ENCODE data around the gene CTNNA3. TPM values are rescaled to one million over a fixed set of nuclear protein-coding genes. Genes with fewer than 3 reads are reported as not detected.

The CTNNA3 gene
- total and polyA plus RNA-seq, 12 donors = 0.03 to 14.4 (median 0.47) TPM; not detected in 1

DNA sequence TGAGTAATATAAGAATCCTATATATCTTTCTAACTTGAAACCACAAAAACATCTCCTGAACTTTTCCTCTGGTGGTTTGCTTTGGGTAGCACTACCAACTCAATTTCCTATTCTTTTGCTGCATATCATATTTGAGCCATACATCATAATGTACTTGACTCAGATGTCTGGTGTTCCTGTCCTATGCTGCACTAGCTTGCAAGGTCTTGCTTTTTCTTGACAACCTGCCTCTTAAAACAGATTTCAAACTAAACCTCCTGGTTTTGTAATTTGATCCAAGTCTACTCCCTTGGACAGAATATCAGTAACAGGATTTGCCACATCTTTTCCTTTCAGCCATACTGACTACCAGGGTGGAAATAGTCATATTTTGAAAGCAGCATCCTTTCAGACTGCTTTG is 1290.4 kb downstream of the CTNNA3 start:
- Histone ChIP-seq H3K27me3 (no peaks in the 10 kb centered on the region), H3K4me3 (no peak overlapping the region), H3K36me3 (replicated peaks in 1 of 2) (no peaks in the 10 kb centered on the region), H3K4me1 (replicated peaks in 1 of 2) (no peaks in the 10 kb centered on the region), H3K27ac (no peak overlapping the region), H3K9me3 (replicated peaks in 1 of 3) (no peaks in the 10 kb centered on the region)
- intact Hi-C loops (cut with DNase I) = no loop called here
- no peak for TF ChIP-seq POLR2A (IDR thresholded peaks at IDR 0.05)
- TF ChIP-seq, protein P1, sequence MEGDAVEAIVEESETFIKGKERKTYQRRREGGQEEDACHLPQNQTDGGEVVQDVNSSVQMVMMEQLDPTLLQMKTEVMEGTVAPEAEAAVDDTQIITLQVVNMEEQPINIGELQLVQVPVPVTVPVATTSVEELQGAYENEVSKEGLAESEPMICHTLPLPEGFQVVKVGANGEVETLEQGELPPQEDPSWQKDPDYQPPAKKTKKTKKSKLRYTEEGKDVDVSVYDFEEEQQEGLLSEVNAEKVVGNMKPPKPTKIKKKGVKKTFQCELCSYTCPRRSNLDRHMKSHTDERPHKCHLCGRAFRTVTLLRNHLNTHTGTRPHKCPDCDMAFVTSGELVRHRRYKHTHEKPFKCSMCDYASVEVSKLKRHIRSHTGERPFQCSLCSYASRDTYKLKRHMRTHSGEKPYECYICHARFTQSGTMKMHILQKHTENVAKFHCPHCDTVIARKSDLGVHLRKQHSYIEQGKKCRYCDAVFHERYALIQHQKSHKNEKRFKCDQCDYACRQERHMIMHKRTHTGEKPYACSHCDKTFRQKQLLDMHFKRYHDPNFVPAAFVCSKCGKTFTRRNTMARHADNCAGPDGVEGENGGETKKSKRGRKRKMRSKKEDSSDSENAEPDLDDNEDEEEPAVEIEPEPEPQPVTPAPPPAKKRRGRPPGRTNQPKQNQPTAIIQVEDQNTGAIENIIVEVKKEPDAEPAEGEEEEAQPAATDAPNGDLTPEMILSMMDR (IDR thresholded peaks at IDR 0.05) = no peak
- DNase-seq = no peak

DNA sequence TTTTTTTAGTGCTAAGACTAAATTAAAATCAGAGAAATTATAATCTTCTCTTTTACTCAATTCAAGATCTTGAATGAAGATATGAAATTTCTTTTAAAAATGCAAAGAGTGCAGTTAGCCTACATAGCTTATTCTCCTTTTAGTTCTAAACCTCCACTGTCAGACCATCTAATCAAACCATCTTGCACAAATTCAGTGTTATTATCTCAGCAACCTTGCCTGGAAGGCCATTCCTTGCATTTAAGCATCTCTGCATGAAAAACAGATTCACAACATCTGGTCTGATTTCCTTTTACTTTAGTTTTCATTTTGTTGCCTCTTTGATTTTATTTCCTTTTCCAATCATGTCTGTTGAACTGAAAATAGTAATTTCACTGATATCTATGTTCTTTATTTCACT is 1297.3 kb downstream of the CTNNA3 start:
- H3K4me1 ChIP-seq (replicated peaks in 1 of 2) = no peaks in the 10 kb centered on the region
- no peaks in the 10 kb centered on the region for H3K9me3 ChIP-seq (replicated peaks in 1 of 3)
- H3K36me3 ChIP-seq (replicated peaks in 1 of 2) = no peaks in the 10 kb centered on the region
- no peaks in the 10 kb centered on the region for H3K27me3 ChIP-seq
- no peak for TF ChIP-seq POLR2A (IDR thresholded peaks at IDR 0.05)
- TF ChIP-seq, protein P1 (IDR thresholded peaks at IDR 0.05) = no peak
- no peak overlapping the region for H3K27ac ChIP-seq
- intact Hi-C loops (cut with DNase I) = no loop called here
- no peak overlapping the region for H3K4me3 ChIP-seq
- DNase-seq = no peak

DNA sequence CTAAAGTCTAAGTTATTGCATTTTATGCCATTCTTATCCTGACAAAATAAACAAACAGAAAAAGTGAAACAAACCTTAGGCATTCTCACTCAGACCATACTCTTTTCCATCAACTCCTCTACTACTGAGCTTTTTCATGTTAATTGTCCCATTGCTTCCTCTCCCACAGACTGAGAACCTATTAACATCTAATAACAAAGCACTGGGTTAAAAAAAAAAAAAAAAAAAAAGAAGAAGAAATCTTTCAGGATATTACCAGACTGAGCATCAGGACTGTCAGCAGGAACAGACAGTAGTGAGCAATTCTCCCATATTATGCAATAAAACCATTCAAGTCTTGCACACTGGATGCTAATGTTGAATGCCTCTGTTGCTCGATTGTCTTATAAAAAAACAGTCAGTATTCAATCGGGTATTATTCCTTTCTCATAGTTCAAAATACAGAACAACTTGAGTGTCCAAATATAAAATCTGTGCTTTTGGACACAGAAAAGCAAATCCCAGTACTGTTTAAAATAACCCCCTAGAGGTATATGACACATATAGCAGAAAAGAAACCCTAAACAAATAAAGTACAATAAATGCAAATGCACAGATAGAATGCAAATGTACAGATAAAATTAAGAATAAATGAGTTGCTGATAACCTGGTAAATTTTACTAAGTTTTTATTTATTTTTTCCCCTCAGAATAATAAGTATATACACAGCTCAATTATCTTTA is 1301.5 kb downstream of the CTNNA3 start:
- Histone ChIP-seq H3K27me3 (no peaks in the 10 kb centered on the region), H3K9me3 (replicated peaks in 1 of 3) (no peaks in the 10 kb centered on the region), H3K4me3 (no peak overlapping the region), H3K4me1 (replicated peaks in 1 of 2) (no peaks in the 10 kb centered on the region), H3K27ac (no peak overlapping the region), H3K36me3 (replicated peaks in 1 of 2) (no peaks in the 10 kb centered on the region)
- 67 to 80% (median 72%) methylated on average over 2 of the region's 2 CpGs for WGBS, 4 donors
- TF ChIP-seq, protein P1 (IDR thresholded peaks at IDR 0.05) = no peak
- TF ChIP-seq POLR2A (IDR thresholded peaks at IDR 0.05) = no peak
- DNase-seq = no peak
- intact Hi-C loops (cut with DNase I) = no loop called here

DNA sequence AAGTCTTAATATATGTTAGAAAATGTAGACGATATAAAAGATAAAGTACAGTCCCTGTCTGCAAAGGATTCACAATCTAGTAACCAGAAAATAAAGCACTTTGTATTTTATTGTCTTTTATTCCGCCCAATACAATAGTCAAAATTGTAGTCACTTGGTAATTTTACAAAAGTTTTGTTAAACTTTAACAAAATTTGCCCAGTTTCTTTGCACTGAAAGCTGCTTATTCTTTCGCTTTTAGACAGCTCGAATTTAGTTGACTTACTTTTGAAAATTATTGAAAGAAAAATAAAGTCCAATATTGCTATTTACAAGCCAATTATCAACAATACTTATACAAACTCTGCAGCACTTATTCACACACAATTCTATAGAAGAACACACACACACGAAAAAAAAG is 1305.1 kb downstream of the CTNNA3 start:
- WGBS, 4 donors = 63 to 81% (median 69%) methylated on average over 5 of the region's 5 CpGs
- no peaks in the 10 kb centered on the region for H3K4me1 ChIP-seq (replicated peaks in 1 of 2)
- no peaks in the 10 kb centered on the region for H3K9me3 ChIP-seq (replicated peaks in 1 of 3)
- no peak for DNase-seq
- H3K36me3 ChIP-seq (replicated peaks in 1 of 2) = no peaks in the 10 kb centered on the region
- H3K27ac ChIP-seq = no peak overlapping the region
- TF ChIP-seq, protein P1 (IDR thresholded peaks at IDR 0.05) = no peak
- TF ChIP-seq POLR2A (IDR thresholded peaks at IDR 0.05) = no peak
- intact Hi-C loops (cut with DNase I) = no loop called here
- H3K27me3 ChIP-seq = no peaks in the 10 kb centered on the region
- no peak overlapping the region for H3K4me3 ChIP-seq
